ENCODE results near the gene IFNL3.
"Not testable (repeated sequence)": the region's sequence is repeated elsewhere in the genome, so short reads cannot be mapped to it uniquely, and the experiment has no call there.

IFNL3 gene

GRCh38 chr19:39244410-39245100 is at the start of gene IFNL3:
Gene IFNL3 (minus strand): TSS chr19:39245006. CDS start chr19:39244967, 39 bp downstream.
- H3K4me1 ChIP-seq (ENCODE audit: insufficient read depth, low read length); H3K9ac ChIP-seq (ENCODE audit: low read length); H3K4me3 ChIP-seq (ENCODE audit: low read depth in 1 of 2, low read length in 2 of 2); H3K27ac ChIP-seq (ENCODE audit: low read depth, low read length); H3K36me3 ChIP-seq (ENCODE audit: insufficient read depth, low read length); H3K9me3 ChIP-seq (ENCODE audit: low read length): not testable (repeated sequence)
- H3K27me3 ChIP-seq (ENCODE audit: control insufficient read depth in 1 of 2, insufficient read depth in 2 of 2, low read length in 2 of 2): peaks cover 0 to 26% of the 10 kb centered on the region in 2 donors

GRCh38 chr19:39293394-39293793 is 48.6 kb upstream of the IFNL3 start:
- Histone ChIP-seq H3K9me3 (ENCODE audit: low read length) (no peaks in the 10 kb centered on the region), H3K27ac (ENCODE audit: low read depth, low read length) (no peak overlapping the region), H3K4me3 (ENCODE audit: low read depth in 1 of 2, low read length in 2 of 2) (no peak overlapping the region), H3K27me3 (ENCODE audit: control insufficient read depth in 1 of 2, insufficient read depth in 2 of 2, low read length in 2 of 2) (peaks cover 0 to 6% of the 10 kb centered on the region in 2 donors), H3K4me1 (ENCODE audit: insufficient read depth, low read length) (no peaks in the 10 kb centered on the region), H3K9ac (ENCODE audit: low read length) (no peak overlapping the region), H3K36me3 (ENCODE audit: insufficient read depth, low read length) (no peaks in the 10 kb centered on the region)

GRCh38 chr19:39284032-39284431 is 39.2 kb upstream of the IFNL3 start:
- H3K4me1 ChIP-seq (ENCODE audit: insufficient read depth, low read length): no peaks in the 10 kb centered on the region
- H3K9ac ChIP-seq (ENCODE audit: low read length): no peak overlapping the region
- peaks cover 4% of the 10 kb centered on the region for H3K9me3 ChIP-seq (ENCODE audit: low read length)
- H3K36me3 ChIP-seq (ENCODE audit: insufficient read depth, low read length): no peaks in the 10 kb centered on the region
- no peaks in the 10 kb centered on the region for H3K27me3 ChIP-seq (ENCODE audit: control insufficient read depth in 1 of 2, insufficient read depth in 2 of 2, low read length in 2 of 2)
- H3K4me3 ChIP-seq (ENCODE audit: low read depth in 1 of 2, low read length in 2 of 2): no peak overlapping the region
- H3K27ac ChIP-seq (ENCODE audit: low read depth, low read length): no peak overlapping the region

GRCh38 chr19:39282021-39282420 is 37.2 kb upstream of the IFNL3 start:
- Histone ChIP-seq H3K9ac (ENCODE audit: low read length) (no peak overlapping the region), H3K27me3 (ENCODE audit: control insufficient read depth in 1 of 2, insufficient read depth in 2 of 2, low read length in 2 of 2) (no peaks in the 10 kb centered on the region), H3K9me3 (ENCODE audit: low read length) (peaks cover 4% of the 10 kb centered on the region), H3K4me1 (ENCODE audit: insufficient read depth, low read length) (no peaks in the 10 kb centered on the region), H3K27ac (ENCODE audit: low read depth, low read length) (no peak overlapping the region), H3K36me3 (ENCODE audit: insufficient read depth, low read length) (no peaks in the 10 kb centered on the region), H3K4me3 (ENCODE audit: low read depth in 1 of 2, low read length in 2 of 2) (no peak overlapping the region)

GRCh38 chr19:39277598-39277997 is 32.8 kb upstream of the IFNL3 start:
- no peak overlapping the region for H3K9ac ChIP-seq (ENCODE audit: low read length)
- H3K27me3 ChIP-seq (ENCODE audit: control insufficient read depth in 1 of 2, insufficient read depth in 2 of 2, low read length in 2 of 2): no peaks in the 10 kb centered on the region
- H3K27ac ChIP-seq (ENCODE audit: low read depth, low read length): no peak overlapping the region
- no peaks in the 10 kb centered on the region for H3K9me3 ChIP-seq (ENCODE audit: low read length)
- no peaks in the 10 kb centered on the region for H3K4me1 ChIP-seq (ENCODE audit: insufficient read depth, low read length)
- H3K4me3 ChIP-seq (ENCODE audit: low read depth in 1 of 2, low read length in 2 of 2): no peak overlapping the region
- H3K36me3 ChIP-seq (ENCODE audit: insufficient read depth, low read length): no peaks in the 10 kb centered on the region

- no peaks in the 10 kb centered on the region for H3K4me1 ChIP-seq (ENCODE audit: insufficient read depth, low read length)
- H3K36me3 ChIP-seq (ENCODE audit: insufficient read depth, low read length): no peaks in the 10 kb centered on the region
- no peak overlapping the region for H3K9ac ChIP-seq (ENCODE audit: low read length)
- H3K27ac ChIP-seq (ENCODE audit: low read depth, low read length): no peak overlapping the region
- H3K27me3 ChIP-seq (ENCODE audit: control insufficient read depth in 1 of 2, insufficient read depth in 2 of 2, low read length in 2 of 2): no peaks in the 10 kb centered on the region
- no peaks in the 10 kb centered on the region for H3K9me3 ChIP-seq (ENCODE audit: low read length)
- no peak overlapping the region for H3K4me3 ChIP-seq (ENCODE audit: low read depth in 1 of 2, low read length in 2 of 2)
Observed at GRCh38 chr19:39276740-39277139, 31.9 kb upstream of the IFNL3 start.

- Histone ChIP-seq H3K4me1 (ENCODE audit: insufficient read depth, low read length) (no peaks in the 10 kb centered on the region), H3K4me3 (ENCODE audit: low read depth in 1 of 2, low read length in 2 of 2) (no peak overlapping the region), H3K9me3 (ENCODE audit: low read length) (no peaks in the 10 kb centered on the region), H3K27ac (ENCODE audit: low read depth, low read length) (no peak overlapping the region), H3K9ac (ENCODE audit: low read length) (no peak overlapping the region), H3K27me3 (ENCODE audit: control insufficient read depth in 1 of 2, insufficient read depth in 2 of 2, low read length in 2 of 2) (no peaks in the 10 kb centered on the region), H3K36me3 (ENCODE audit: insufficient read depth, low read length) (no peaks in the 10 kb centered on the region)
Observed at GRCh38 chr19:39275578-39275977, 30.8 kb upstream of the IFNL3 start.

- H3K27me3 ChIP-seq (ENCODE audit: control insufficient read depth in 1 of 2, insufficient read depth in 2 of 2, low read length in 2 of 2); H3K27ac ChIP-seq (ENCODE audit: low read depth, low read length); H3K9me3 ChIP-seq (ENCODE audit: low read length); H3K4me1 ChIP-seq (ENCODE audit: insufficient read depth, low read length); H3K4me3 ChIP-seq (ENCODE audit: low read depth in 1 of 2, low read length in 2 of 2); H3K9ac ChIP-seq (ENCODE audit: low read length); H3K36me3 ChIP-seq (ENCODE audit: insufficient read depth, low read length): not testable (repeated sequence)
Observed at GRCh38 chr19:39273859-39274258, 29.1 kb upstream of the IFNL3 start.

GRCh38 chr19:39270036-39270871 is 25.4 kb upstream of the IFNL3 start:
- H3K9ac ChIP-seq (ENCODE audit: low read length): no peak overlapping the region
- H3K36me3 ChIP-seq (ENCODE audit: insufficient read depth, low read length): no peaks in the 10 kb centered on the region
- H3K27me3 ChIP-seq (ENCODE audit: control insufficient read depth in 1 of 2, insufficient read depth in 2 of 2, low read length in 2 of 2): peaks cover 0 to 4% of the 10 kb centered on the region in 2 donors
- H3K4me1 ChIP-seq (ENCODE audit: insufficient read depth, low read length): no peaks in the 10 kb centered on the region
- H3K27ac ChIP-seq (ENCODE audit: low read depth, low read length): no peak overlapping the region
- no peaks in the 10 kb centered on the region for H3K9me3 ChIP-seq (ENCODE audit: low read length)
- H3K4me3 ChIP-seq (ENCODE audit: low read depth in 1 of 2, low read length in 2 of 2): no peak overlapping the region

- not testable (repeated sequence) for H3K36me3 ChIP-seq (ENCODE audit: insufficient read depth, low read length); H3K27ac ChIP-seq (ENCODE audit: low read depth, low read length); H3K9me3 ChIP-seq (ENCODE audit: low read length); H3K4me3 ChIP-seq (ENCODE audit: low read depth in 1 of 2, low read length in 2 of 2); H3K4me1 ChIP-seq (ENCODE audit: insufficient read depth, low read length); H3K9ac ChIP-seq (ENCODE audit: low read length)
- peaks cover 4 to 13% of the 10 kb centered on the region in 2 donors for H3K27me3 ChIP-seq (ENCODE audit: control insufficient read depth in 1 of 2, insufficient read depth in 2 of 2, low read length in 2 of 2)
Observed at GRCh38 chr19:39269369-39269768, 24.6 kb upstream of the IFNL3 start.

GRCh38 chr19:39268531-39269223 is 23.9 kb upstream of the IFNL3 start:
- not testable (repeated sequence) for H3K4me1 ChIP-seq (ENCODE audit: insufficient read depth, low read length); H3K4me3 ChIP-seq (ENCODE audit: low read depth in 1 of 2, low read length in 2 of 2); H3K9me3 ChIP-seq (ENCODE audit: low read length); H3K36me3 ChIP-seq (ENCODE audit: insufficient read depth, low read length); H3K27ac ChIP-seq (ENCODE audit: low read depth, low read length); H3K9ac ChIP-seq (ENCODE audit: low read length)
- peaks cover 11 to 20% of the 10 kb centered on the region in 2 donors for H3K27me3 ChIP-seq (ENCODE audit: control insufficient read depth in 1 of 2, insufficient read depth in 2 of 2, low read length in 2 of 2)

Data from muscle layer of colon (tissue), 2 donors.